ENCODE measurements around the gene RASL10B. TPM values are rescaled to one million over a fixed set of nuclear protein-coding genes. Genes with fewer than 3 reads are reported as not detected.

Gene RASL10B
- total and polyA plus RNA-seq, 10 donors: 0.09 to 0.74 (median 0.29) TPM; not detected in 1

- TF ChIP-seq POLR2AphosphoS5 (IDR thresholded peaks at IDR 0.05) (no peak), POLR2A (IDR thresholded peaks at IDR 0.05) (no peak)
- TF ChIP-seq, protein P1, sequence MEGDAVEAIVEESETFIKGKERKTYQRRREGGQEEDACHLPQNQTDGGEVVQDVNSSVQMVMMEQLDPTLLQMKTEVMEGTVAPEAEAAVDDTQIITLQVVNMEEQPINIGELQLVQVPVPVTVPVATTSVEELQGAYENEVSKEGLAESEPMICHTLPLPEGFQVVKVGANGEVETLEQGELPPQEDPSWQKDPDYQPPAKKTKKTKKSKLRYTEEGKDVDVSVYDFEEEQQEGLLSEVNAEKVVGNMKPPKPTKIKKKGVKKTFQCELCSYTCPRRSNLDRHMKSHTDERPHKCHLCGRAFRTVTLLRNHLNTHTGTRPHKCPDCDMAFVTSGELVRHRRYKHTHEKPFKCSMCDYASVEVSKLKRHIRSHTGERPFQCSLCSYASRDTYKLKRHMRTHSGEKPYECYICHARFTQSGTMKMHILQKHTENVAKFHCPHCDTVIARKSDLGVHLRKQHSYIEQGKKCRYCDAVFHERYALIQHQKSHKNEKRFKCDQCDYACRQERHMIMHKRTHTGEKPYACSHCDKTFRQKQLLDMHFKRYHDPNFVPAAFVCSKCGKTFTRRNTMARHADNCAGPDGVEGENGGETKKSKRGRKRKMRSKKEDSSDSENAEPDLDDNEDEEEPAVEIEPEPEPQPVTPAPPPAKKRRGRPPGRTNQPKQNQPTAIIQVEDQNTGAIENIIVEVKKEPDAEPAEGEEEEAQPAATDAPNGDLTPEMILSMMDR (IDR thresholded peaks at IDR 0.05 in 8 of 11, conservative IDR thresholded peaks at IDR 0.05 in 3 of 11): no peak
These were observed 12.3 kb downstream of the RASL10B start for GRCh38 chr17:35743626-35744328.

DNA sequence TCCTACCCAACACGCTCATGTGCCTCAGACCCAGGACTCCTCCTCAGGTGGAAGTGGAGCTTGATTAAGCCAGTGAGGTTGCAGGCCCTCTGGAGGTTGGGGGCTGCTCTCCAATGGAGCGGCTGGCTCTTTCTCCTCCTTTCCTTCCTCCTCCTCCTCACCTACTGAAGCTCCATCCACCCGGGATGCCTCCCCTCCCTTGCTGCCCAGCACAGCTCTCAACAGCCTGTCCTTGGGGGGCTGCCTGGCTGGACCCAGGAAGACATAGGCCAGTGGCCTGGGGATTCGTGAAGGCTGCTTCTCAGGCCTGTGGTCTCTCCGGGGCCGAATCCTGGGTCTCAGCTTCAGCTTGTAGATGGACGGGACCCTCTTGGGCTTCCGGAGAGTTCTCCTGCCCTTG is 13.4 kb downstream of the RASL10B start:
- Histone ChIP-seq H3K9me3 (no peaks in the 10 kb centered on the region), H3K4me3 (no peak overlapping the region), H3K27me3 (replicated peaks in 1 of 7) (peaks cover 0 to 96% (median 44%) of the 10 kb centered on the region in 7 donors), H3K36me3 (no peaks in the 10 kb centered on the region), H3K4me1 (peaks cover 0 to 22% (median 14%) of the 10 kb centered on the region in 6 donors), H3K27ac (no peak overlapping the region)
- 68 to 91% (median 80%) methylated on average over 8 of the region's 8 CpGs for WGBS, 5 donors
- no peak for DNase-seq
- intact Hi-C loops (cut with DNase I; ENCODE audit: low total_unique reads): loop anchor here (10.0 kb wide), 2 partner anchors 430 to 580 kb away; no protein-coding TSS in a partner anchor
- TF ChIP-seq POLR2A (IDR thresholded peaks at IDR 0.05): no peak
- no peak for TF ChIP-seq POLR2AphosphoS5 (IDR thresholded peaks at IDR 0.05)
- TF ChIP-seq, protein P1 (IDR thresholded peaks at IDR 0.05 in 8 of 11, conservative IDR thresholded peaks at IDR 0.05 in 3 of 11): no peak

More at GRCh38 chr17:35743626-35744328, 12.3 kb downstream of the RASL10B start:
- 44 to 66% (median 52%) methylated on average over 7 of the region's 7 CpGs for WGBS, 5 donors
- H3K27ac ChIP-seq: no peak overlapping the region
- no peaks in the 10 kb centered on the region for H3K9me3 ChIP-seq
- H3K4me3 ChIP-seq: no peak overlapping the region
- no peak for DNase-seq
- peaks cover 0 to 19% (median 12%) of the 10 kb centered on the region in 6 donors for H3K4me1 ChIP-seq
- H3K27me3 ChIP-seq (replicated peaks in 1 of 7): peaks cover 0 to 85% (median 34%) of the 10 kb centered on the region in 7 donors
- intact Hi-C loops (cut with DNase I; ENCODE audit: low total_unique reads): loop anchor here (10.0 kb wide), 2 partner anchors 429 to 579 kb away; no protein-coding TSS in a partner anchor
- no peaks in the 10 kb centered on the region for H3K36me3 ChIP-seq

- 71 to 94% (median 88%) methylated on average over 4 to 7 of the region's 7 CpGs for WGBS, 5 donors
- DNase-seq: no peak
- Histone ChIP-seq H3K36me3 (no peaks in the 10 kb centered on the region), H3K27me3 (replicated peaks in 1 of 7) (peaks cover 4 to 96% (median 49%) of the 10 kb centered on the region in 7 donors), H3K27ac (no peak overlapping the region), H3K4me1 (peaks cover 0 to 27% (median 15%) of the 10 kb centered on the region in 6 donors), H3K4me3 (no peak overlapping the region), H3K9me3 (no peaks in the 10 kb centered on the region)
- intact Hi-C loops (cut with DNase I; ENCODE audit: low total_unique reads): loop anchor here (10.0 kb wide), 2 partner anchors 430 to 580 kb away; no protein-coding TSS in a partner anchor
- no peak for TF ChIP-seq POLR2AphosphoS5 (IDR thresholded peaks at IDR 0.05)
- no peak for TF ChIP-seq POLR2A (IDR thresholded peaks at IDR 0.05)
- TF ChIP-seq, protein P1 (IDR thresholded peaks at IDR 0.05 in 8 of 11, conservative IDR thresholded peaks at IDR 0.05 in 3 of 11): no peak
These were observed 13.8 kb downstream of the RASL10B start for GRCh38 chr17:35745246-35745645.

- 76 to 92% (median 86%) methylated on average over 10 to 15 of the region's 15 CpGs for WGBS, 5 donors
- intact Hi-C loops (cut with DNase I; ENCODE audit: low total_unique reads): loop anchor here (2.0 to 10.0 kb wide), 3 partner anchors 133 to 581 kb away; no protein-coding TSS in a partner anchor
- H3K36me3 ChIP-seq: no peaks in the 10 kb centered on the region
- no peak for DNase-seq
- H3K27me3 ChIP-seq (replicated peaks in 1 of 7): peaks cover 4 to 96% (median 54%) of the 10 kb centered on the region in 7 donors
- H3K27ac ChIP-seq: no peak overlapping the region
- H3K4me1 ChIP-seq: peaks cover 0 to 29% (median 15%) of the 10 kb centered on the region in 6 donors
- TF ChIP-seq POLR2A (IDR thresholded peaks at IDR 0.05) (no peak), POLR2AphosphoS5 (IDR thresholded peaks at IDR 0.05) (no peak)
- TF ChIP-seq, protein P1 (IDR thresholded peaks at IDR 0.05 in 8 of 11, conservative IDR thresholded peaks at IDR 0.05 in 3 of 11): no peak
- no peak overlapping the region for H3K4me3 ChIP-seq
- H3K9me3 ChIP-seq: no peaks in the 10 kb centered on the region
These were observed 14.4 kb downstream of the RASL10B start for GRCh38 chr17:35745749-35746320.
